SIG-M5 (cell line): Measurements from ENCODE around the gene SKIDA1.

ENCODE experiments used
- DNase-seq: peaks from one replicate; lab custom pipeline; 2025; lab: John Stamatoyannopoulos, UW

SKIDA1 gene

GRCh38 chr10:21528236-21529031 is 3.0 kb upstream of the SKIDA1 start:
- DNase-seq = no peak

DNA sequence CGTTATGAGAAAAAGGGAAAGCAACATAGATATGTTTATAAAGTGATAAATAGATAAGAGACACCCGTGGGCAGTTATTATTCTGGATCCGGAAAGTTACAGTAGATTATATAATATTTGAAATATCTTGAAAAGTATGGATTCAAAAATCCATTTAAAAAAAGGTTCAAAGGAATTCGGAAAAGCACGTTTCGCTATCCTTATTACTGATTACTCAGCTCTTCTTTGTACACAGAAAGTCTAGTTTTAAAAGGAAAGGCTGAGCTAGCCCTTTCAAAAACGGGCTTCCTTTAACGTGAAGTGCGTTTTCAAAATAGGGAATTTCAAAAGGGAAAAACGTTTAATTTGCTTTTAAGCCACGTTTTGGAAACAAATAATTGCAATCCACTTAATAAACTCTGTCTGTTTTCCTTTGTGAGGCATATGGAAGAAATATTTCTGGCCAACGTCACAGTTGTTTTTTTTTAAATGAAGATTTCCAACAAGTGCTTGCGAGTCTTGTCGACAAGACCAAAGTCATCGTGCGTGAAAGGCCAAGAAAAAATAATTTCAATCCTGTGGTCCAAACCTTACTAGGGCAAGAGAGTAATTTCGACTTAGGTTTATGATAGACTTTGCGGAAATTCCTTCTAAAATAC is 2.2 kb upstream of the SKIDA1 start:
- DNase-seq = no peak

DNA sequence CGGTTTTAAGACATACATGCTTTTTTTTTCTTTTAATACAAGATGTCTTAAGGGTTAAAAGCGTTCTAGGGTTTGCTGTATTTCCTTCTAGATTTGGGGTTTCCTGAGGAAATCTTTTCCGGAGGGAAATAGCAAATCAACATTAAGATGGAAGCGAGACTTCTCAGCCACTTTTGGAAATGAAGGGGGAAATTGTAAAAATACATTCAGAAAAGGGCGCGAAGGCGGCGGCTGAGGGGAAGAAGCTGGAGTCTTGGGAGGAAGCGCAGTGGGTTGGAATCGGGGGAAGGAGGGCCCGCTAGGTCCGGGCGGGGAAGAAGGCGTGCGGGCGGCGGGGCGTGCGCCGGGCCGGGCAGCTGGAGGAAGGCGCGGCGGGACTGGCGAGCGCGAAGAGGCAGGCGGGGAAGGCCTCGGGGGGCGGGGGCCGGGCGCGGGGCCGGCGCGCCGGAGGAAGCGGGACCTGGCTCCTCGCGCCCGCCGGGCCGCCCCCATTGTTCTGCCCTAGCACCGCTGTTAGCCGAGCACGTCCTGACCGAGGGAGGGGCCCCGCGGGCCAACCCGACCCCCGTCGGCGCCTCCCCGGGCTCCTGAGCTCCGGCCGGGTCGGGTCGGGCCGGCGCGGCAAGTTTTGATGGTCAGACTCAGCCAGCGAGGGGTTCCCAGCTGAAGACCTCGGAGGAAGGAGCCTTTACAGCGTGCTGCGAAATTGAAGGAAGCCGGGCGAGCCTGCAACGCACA is 1.5 kb upstream of the SKIDA1 start:
- DNase-seq = no peak

GRCh38 chr10:21526188-21526859 is 842 bp upstream of the SKIDA1 start:
- no peak for DNase-seq

- DNase-seq = no peak
Measured at GRCh38 chr10:21524526-21525366, 736 bp downstream of the SKIDA1 start.

DNA sequence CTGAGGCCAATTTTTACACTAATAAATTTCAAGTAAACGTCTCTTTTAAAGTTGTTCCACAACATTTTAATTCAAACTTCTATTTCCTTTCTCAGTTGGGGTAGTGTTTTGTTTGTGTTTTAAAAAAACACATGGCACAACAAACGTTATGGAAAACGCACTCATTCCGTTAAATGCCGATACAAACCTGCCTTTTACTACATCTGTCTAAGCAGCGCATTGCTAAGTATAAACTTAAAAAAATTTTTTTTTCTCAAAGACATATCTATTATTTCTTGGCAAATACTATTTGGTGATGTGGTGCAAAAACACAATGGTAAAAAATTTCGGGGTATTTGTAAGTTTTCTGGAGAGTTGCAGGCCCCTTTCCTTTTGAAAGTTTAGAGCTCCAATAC is 1.4 kb downstream of the SKIDA1 start:
- no peak for DNase-seq

DNA sequence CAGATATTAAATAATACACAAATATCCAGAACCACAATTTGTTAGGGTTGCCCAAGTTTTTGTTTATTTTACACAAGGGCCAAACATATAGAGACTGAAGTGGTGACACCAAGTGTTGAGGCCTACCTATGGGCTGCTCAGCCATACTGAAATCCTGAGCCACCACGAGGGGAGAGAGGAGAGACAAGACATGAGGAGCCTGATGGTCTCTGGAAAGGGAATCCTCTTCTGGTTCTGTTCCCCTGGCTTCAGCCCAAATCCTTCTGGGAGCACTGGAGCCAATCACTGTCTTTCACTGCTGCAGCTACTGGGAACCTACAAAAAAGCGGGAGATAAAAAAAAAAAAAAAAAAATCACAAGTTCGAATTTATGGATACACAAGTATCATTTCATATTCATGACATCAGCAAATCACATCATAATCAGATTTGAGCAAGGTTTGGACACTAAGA is 1.9 kb downstream of the SKIDA1 start:
- no peak for DNase-seq

GRCh38 chr10:21522631-21523406 is 2.7 kb downstream of the SKIDA1 start:
- DNase-seq = no peak

DNA sequence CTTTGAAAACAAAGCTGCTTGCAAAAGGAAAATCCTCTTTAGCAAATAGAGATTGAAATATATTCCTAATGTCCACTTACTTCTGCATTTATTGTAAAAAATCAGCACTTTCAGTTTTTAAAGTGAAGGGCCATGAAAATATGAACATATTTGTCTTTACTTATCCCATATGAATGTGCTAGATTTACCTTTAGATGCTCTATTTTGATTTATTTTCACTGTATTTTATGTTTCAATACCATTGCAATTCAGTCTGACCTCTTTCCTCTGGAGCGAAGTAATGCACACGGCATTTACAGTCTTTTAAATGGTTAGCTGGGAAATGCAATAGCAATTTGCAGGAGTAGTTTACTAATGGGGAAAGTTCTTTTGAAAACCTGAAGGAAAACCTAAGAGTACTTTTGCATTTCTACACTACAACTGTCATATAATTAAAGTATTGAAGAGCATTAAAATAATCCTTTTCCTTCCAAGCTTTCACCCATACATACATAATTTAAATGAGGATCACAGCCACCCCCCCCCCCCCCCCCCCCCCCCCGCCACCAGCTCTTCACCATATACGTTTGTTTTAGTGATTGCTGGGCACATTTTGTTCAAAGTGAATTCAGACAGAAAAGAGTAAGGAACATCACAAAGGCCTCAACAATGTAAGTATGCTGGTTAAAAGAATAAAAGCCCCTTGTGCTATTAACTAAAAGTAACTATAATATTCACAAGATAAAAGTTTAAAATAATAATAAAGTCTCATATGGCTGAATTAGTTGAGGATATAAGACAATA is 3.5 kb downstream of the SKIDA1 start:
- no peak for DNase-seq

DNA sequence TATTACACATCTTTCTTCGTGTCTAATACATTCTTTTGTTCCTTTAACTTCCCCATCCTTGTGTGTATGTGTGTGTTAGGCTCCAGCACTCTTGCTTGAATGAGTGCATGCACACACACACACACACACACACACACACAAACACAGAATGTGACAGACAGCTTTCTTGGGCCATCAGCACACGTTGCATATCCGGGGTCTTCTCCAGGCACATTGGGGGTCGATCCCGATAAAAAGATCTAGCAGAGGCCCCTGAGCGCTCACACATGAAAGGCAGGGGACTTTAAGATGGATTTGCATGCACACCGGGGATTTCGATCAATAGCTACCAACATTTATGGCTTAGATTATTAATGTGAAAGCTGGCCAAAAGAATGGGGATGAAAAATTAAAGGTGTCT is 4.5 kb downstream of the SKIDA1 start:
- no peak for DNase-seq

- DNase-seq = no peak
Measured at GRCh38 chr10:21520509-21520908, 5.0 kb downstream of the SKIDA1 start.

DNA sequence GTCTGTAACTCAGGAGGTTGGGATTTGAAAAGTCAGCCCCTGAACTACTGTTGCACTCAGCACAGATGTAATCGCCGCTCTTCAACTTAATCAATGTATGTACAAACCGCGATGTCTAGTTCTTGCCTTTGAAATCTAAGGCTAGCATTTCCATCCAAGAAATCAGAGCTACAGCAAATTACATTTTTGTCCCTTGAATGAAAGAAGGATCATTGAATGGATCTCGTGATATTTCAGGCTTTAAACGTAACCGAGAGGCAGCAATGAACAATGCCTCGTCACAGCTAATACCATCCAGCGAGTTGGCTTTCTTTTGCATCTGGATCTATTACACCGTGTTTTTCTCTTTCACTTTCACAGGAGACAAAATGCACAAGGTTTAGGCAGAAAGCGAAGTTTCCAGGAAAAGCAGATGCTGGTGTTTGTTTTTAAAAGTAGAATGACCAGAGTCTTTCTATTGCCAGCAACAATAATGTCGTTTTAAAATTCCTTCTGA is 5.5 kb downstream of the SKIDA1 start:
- DNase-seq = no peak

GRCh38 chr10:21519397-21519933 is 6.0 kb downstream of the SKIDA1 start:
- no peak for DNase-seq

DNA sequence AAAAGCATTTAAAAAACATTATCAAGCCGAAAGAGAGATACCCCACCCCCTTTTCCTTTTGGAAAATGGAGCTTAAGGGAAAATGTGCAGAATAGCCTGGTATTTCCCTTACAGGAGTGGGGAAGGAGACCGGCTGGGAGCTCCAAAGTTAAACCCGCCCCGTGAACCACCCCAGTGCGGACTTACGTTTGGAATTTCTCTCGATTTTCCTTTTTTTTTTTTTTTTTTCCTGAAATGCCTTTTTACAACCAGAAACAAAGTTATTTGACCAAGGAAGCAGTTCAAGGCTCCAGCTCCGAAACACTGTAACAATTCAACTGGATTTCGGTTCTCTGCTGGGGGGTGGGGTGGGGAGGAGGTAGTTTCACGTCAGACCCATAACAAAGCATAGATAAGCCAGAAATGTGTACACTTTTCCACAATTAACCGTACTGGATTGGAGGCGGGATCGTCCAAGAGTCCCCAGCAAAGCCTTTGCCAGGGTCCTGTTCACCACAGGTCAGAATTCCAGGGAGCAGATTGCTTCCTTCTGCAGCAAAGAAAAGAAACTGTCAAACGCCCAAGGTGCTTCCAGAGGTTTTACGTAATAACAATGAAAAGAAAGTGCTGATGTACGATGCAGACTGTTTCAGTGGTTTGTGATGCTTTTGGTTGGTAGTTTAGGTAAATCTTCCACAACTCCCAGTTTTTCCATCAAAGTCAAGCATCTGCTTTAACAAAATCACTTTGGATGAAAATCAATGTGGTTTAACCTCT is 6.7 kb downstream of the SKIDA1 start:
- no peak for DNase-seq

- no peak for DNase-seq
Measured at GRCh38 chr10:21518149-21518640, 7.3 kb downstream of the SKIDA1 start.

GRCh38 chr10:21517134-21518031 is 8.1 kb downstream of the SKIDA1 start:
- no peak for DNase-seq
